ENCODE measurements around the gene GPRC6A. TPM values are rescaled to one million over a fixed set of nuclear protein-coding genes. Genes with fewer than 3 reads are reported as not detected.

Gene GPRC6A
- total and polyA plus RNA-seq, 4 donors: not detected

DNA sequence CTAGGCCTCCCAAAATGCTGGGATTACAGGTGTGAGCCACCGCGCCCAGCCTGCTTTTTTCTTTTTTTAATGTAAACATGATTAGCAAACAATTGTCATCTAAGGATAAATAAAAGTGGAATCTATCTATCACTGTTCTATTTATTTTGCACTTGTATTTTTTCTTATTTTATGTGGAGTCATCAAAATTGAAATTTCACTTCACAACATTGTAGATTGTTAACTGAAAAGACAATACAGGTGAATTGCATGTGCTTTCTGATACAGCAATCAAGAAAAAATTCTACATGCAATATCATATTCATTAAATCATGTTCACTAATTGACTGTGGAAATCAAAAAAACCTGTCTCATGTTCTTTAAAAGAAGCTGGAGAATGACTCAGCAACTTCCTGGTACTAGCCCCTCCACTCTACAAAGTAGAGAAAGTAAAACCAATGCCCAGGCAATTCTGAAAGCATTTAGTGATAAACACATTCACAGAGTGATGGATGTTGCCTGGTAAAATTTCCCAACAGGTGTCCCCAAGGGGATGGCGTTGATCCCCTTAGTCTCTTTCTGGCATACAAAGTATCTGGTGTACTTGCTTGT, 37.5 kb upstream of the GPRC6A start:
- no peak overlapping the region for H3K27ac ChIP-seq (ENCODE audit: low read depth in 1 of 2, low read length in 2 of 2)
- no peaks in the 10 kb centered on the region for H3K4me1 ChIP-seq (ENCODE audit: control insufficient read depth in 4 of 4, insufficient read depth in 4 of 4, low read length in 3 of 4)
- no peaks in the 10 kb centered on the region for H3K9me3 ChIP-seq (ENCODE audit: control insufficient read depth in 4 of 4, low read length in 3 of 4)
- 93% methylated on average over 3 of the region's 3 CpGs for WGBS
- DNase-seq (ENCODE audit: low spot score): no peak
- H3K4me3 ChIP-seq (ENCODE audit: low read depth in 1 of 3, low read length in 3 of 3): no peak overlapping the region
- no peaks in the 10 kb centered on the region for H3K27me3 ChIP-seq (ENCODE audit: control insufficient read depth in 4 of 4, insufficient read depth in 4 of 4, low read length in 3 of 4)
- no peak overlapping the region for H3K9ac ChIP-seq (ENCODE audit: low read depth in 1 of 2, low read length in 2 of 2)
- no peak for TF ChIP-seq FOXA2 (IDR thresholded peaks at IDR 0.05)
- no peak for TF ChIP-seq HNF4G (IDR thresholded peaks at IDR 0.05)
- no peak for TF ChIP-seq NR2F2 (IDR thresholded peaks at IDR 0.05)
- TF ChIP-seq FOXA1 (IDR thresholded peaks at IDR 0.05): no peak
- no peak for TF ChIP-seq JUND (IDR thresholded peaks at IDR 0.05)
- TF ChIP-seq, protein P1, sequence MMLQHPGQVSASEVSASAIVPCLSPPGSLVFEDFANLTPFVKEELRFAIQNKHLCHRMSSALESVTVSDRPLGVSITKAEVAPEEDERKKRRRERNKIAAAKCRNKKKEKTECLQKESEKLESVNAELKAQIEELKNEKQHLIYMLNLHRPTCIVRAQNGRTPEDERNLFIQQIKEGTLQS (IDR thresholded peaks at IDR 0.05): no peak
- no peak for TF ChIP-seq REST (IDR thresholded peaks at IDR 0.05)
- TF ChIP-seq MAX (IDR thresholded peaks at IDR 0.05): no peak
- TF ChIP-seq RXRA (IDR thresholded peaks at IDR 0.05): no peak
- TF ChIP-seq, protein P2, sequence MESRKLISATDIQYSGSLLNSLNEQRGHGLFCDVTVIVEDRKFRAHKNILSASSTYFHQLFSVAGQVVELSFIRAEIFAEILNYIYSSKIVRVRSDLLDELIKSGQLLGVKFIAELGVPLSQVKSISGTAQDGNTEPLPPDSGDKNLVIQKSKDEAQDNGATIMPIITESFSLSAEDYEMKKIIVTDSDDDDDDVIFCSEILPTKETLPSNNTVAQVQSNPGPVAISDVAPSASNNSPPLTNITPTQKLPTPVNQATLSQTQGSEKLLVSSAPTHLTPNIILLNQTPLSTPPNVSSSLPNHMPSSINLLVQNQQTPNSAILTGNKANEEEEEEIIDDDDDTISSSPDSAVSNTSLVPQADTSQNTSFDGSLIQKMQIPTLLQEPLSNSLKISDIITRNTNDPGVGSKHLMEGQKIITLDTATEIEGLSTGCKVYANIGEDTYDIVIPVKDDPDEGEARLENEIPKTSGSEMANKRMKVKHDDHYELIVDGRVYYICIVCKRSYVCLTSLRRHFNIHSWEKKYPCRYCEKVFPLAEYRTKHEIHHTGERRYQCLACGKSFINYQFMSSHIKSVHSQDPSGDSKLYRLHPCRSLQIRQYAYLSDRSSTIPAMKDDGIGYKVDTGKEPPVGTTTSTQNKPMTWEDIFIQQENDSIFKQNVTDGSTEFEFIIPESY (IDR thresholded peaks at IDR 0.05): no peak
- no peaks in the 10 kb centered on the region for H3K36me3 ChIP-seq (ENCODE audit: control insufficient read depth in 4 of 4, insufficient read depth in 3 of 4, low read depth in 1 of 4, low read length in 3 of 4)

DNA sequence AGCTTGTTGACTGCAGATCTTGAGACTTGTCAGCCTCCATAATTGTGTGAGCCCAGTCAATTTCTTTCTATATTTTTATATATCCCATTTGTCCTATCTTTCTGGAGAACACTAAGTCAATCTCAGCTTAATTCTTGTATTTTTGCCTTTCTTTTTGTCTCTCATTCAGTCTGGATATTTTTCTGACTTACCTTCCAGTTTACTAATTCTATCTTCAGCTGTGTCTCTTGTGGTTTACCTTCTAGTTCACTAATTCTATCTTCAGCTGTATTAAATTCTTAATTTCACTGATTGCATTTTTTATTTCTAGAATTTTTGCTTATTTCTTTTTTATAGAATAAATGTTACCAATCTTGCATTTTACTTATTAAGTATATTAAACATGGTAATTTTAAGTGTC, 30.4 kb upstream of the GPRC6A start:
- H3K36me3 ChIP-seq (ENCODE audit: control insufficient read depth in 4 of 4, insufficient read depth in 3 of 4, low read depth in 1 of 4, low read length in 3 of 4): no peaks in the 10 kb centered on the region
- no peak overlapping the region for H3K9ac ChIP-seq (ENCODE audit: low read depth in 1 of 2, low read length in 2 of 2)
- H3K27ac ChIP-seq (ENCODE audit: low read depth in 1 of 2, low read length in 2 of 2): no peak overlapping the region
- no peaks in the 10 kb centered on the region for H3K27me3 ChIP-seq (ENCODE audit: control insufficient read depth in 4 of 4, insufficient read depth in 4 of 4, low read length in 3 of 4)
- H3K9me3 ChIP-seq (ENCODE audit: control insufficient read depth in 4 of 4, low read length in 3 of 4): peaks cover 0 to 2% (median 0%) of the 10 kb centered on the region in 4 donors
- TF ChIP-seq NR2F2 (IDR thresholded peaks at IDR 0.05): no peak
- no peak for TF ChIP-seq EGR1 (IDR thresholded peaks at IDR 0.05; ENCODE audit: low read depth in 2 of 2)
- no peak for TF ChIP-seq RXRA (IDR thresholded peaks at IDR 0.05)
- TF ChIP-seq HNF4A (conservative IDR thresholded peaks at IDR 0.05): no peak
- no peak for TF ChIP-seq FOXA2 (IDR thresholded peaks at IDR 0.05)
- no peak overlapping the region for H3K4me3 ChIP-seq (ENCODE audit: low read depth in 1 of 3, low read length in 3 of 3)
- no peak for DNase-seq (ENCODE audit: low spot score)
- H3K4me1 ChIP-seq (ENCODE audit: control insufficient read depth in 4 of 4, insufficient read depth in 4 of 4, low read length in 3 of 4): no peaks in the 10 kb centered on the region

GRCh38 chr6:116858060-116858459, 29.2 kb upstream of the GPRC6A start:
- no peaks in the 10 kb centered on the region for H3K27me3 ChIP-seq (ENCODE audit: control insufficient read depth in 4 of 4, insufficient read depth in 4 of 4, low read length in 3 of 4)
- H3K9ac ChIP-seq (ENCODE audit: low read depth in 1 of 2, low read length in 2 of 2): no peak overlapping the region
- TF ChIP-seq, protein P3, sequence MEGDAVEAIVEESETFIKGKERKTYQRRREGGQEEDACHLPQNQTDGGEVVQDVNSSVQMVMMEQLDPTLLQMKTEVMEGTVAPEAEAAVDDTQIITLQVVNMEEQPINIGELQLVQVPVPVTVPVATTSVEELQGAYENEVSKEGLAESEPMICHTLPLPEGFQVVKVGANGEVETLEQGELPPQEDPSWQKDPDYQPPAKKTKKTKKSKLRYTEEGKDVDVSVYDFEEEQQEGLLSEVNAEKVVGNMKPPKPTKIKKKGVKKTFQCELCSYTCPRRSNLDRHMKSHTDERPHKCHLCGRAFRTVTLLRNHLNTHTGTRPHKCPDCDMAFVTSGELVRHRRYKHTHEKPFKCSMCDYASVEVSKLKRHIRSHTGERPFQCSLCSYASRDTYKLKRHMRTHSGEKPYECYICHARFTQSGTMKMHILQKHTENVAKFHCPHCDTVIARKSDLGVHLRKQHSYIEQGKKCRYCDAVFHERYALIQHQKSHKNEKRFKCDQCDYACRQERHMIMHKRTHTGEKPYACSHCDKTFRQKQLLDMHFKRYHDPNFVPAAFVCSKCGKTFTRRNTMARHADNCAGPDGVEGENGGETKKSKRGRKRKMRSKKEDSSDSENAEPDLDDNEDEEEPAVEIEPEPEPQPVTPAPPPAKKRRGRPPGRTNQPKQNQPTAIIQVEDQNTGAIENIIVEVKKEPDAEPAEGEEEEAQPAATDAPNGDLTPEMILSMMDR (IDR thresholded peaks at IDR 0.05; ENCODE audit: low read depth, low read length, missing input control): no peak
- no peak for TF ChIP-seq MAX (IDR thresholded peaks at IDR 0.05)
- no peak for TF ChIP-seq FOXA1 (IDR thresholded peaks at IDR 0.05)
- TF ChIP-seq, protein P1 (IDR thresholded peaks at IDR 0.05): no peak
- no peak for TF ChIP-seq HNF4A (conservative IDR thresholded peaks at IDR 0.05)
- TF ChIP-seq NR2F2 (IDR thresholded peaks at IDR 0.05): no peak
- TF ChIP-seq GABPA (IDR thresholded peaks at IDR 0.05 in 1 of 2, conservative IDR thresholded peaks at IDR 0.05 in 1 of 2): no peak
- no peak for TF ChIP-seq SP1 (IDR thresholded peaks at IDR 0.05)
- TF ChIP-seq HNF4G (IDR thresholded peaks at IDR 0.05): no peak
- TF ChIP-seq JUND (IDR thresholded peaks at IDR 0.05): no peak
- H3K36me3 ChIP-seq (ENCODE audit: control insufficient read depth in 4 of 4, insufficient read depth in 3 of 4, low read depth in 1 of 4, low read length in 3 of 4): no peaks in the 10 kb centered on the region
- H3K4me3 ChIP-seq (ENCODE audit: low read depth in 1 of 3, low read length in 3 of 3): no peak overlapping the region
- peaks cover 0 to 2% (median 0%) of the 10 kb centered on the region in 4 donors for H3K9me3 ChIP-seq (ENCODE audit: control insufficient read depth in 4 of 4, low read length in 3 of 4)
- no peak for DNase-seq (ENCODE audit: low spot score)
- H3K4me1 ChIP-seq (ENCODE audit: control insufficient read depth in 4 of 4, insufficient read depth in 4 of 4, low read length in 3 of 4): no peaks in the 10 kb centered on the region
- no peak overlapping the region for H3K27ac ChIP-seq (ENCODE audit: low read depth in 1 of 2, low read length in 2 of 2)

All from liver (tissue), 9 donors.